ENCODE results near the gene TMEM164.

The TMEM164 gene

GRCh38 chrX:110089656-110090403, 86.9 kb downstream of the TMEM164 start:
- Histone ChIP-seq H3K36me3 (ENCODE audit: insufficient read depth) (no peaks in the 10 kb centered on the region), H3K27me3 (ENCODE audit: insufficient read depth, low read depth) (no peaks in the 10 kb centered on the region), H3K79me2 (ENCODE audit: insufficient read depth, low read depth) (no peaks in the 10 kb centered on the region), H3K4me2 (no peak overlapping the region), H3K9ac (no peak overlapping the region), H4K20me1 (ENCODE audit: insufficient read depth) (no peaks in the 10 kb centered on the region), H3K27ac (no peak overlapping the region), H2AFZ (ENCODE audit: low read depth) (no peak overlapping the region), H3K4me1 (ENCODE audit: low read depth, poor library complexity, severe bottlenecking) (no peaks in the 10 kb centered on the region), H3K4me3 (IDR thresholded peaks at IDR 0.05; ENCODE audit: insufficient read depth, low read depth, low read length) (no peak overlapping the region)
- TF ChIP-seq CTCF (conservative IDR thresholded peaks at IDR 0.05; ENCODE audit: low read depth, low read length): no peak

- Histone ChIP-seq H3K27me3 (ENCODE audit: insufficient read depth, low read depth) (no peaks in the 10 kb centered on the region), H3K36me3 (ENCODE audit: insufficient read depth) (no peaks in the 10 kb centered on the region), H3K4me3 (IDR thresholded peaks at IDR 0.05; ENCODE audit: insufficient read depth, low read depth, low read length) (no peak overlapping the region), H3K9ac (no peak overlapping the region), H3K27ac (no peak overlapping the region), H3K4me1 (ENCODE audit: low read depth, poor library complexity, severe bottlenecking) (no peaks in the 10 kb centered on the region), H3K4me2 (no peak overlapping the region), H4K20me1 (ENCODE audit: insufficient read depth) (no peaks in the 10 kb centered on the region), H3K79me2 (ENCODE audit: insufficient read depth, low read depth) (no peaks in the 10 kb centered on the region), H2AFZ (ENCODE audit: low read depth) (no peak overlapping the region)
- TF ChIP-seq CTCF (conservative IDR thresholded peaks at IDR 0.05; ENCODE audit: low read depth, low read length): no peak
Measured at GRCh38 chrX:110097920-110098319, 95.0 kb downstream of the TMEM164 start.

GRCh38 chrX:110103344-110103743, 100.4 kb downstream of the TMEM164 start:
- H3K79me2 ChIP-seq (ENCODE audit: insufficient read depth, low read depth): no peaks in the 10 kb centered on the region
- H3K36me3 ChIP-seq (ENCODE audit: insufficient read depth): no peaks in the 10 kb centered on the region
- H3K27me3 ChIP-seq (ENCODE audit: insufficient read depth, low read depth): no peaks in the 10 kb centered on the region

GRCh38 chrX:110104078-110104477, 101.2 kb downstream of the TMEM164 start:
- H3K27ac ChIP-seq: no peak overlapping the region
- H2AFZ ChIP-seq (ENCODE audit: low read depth): no peak overlapping the region
- no peak for TF ChIP-seq CTCF (conservative IDR thresholded peaks at IDR 0.05; ENCODE audit: low read depth, low read length)
- H3K4me3 ChIP-seq (IDR thresholded peaks at IDR 0.05; ENCODE audit: insufficient read depth, low read depth, low read length): no peak overlapping the region
- no peaks in the 10 kb centered on the region for H3K27me3 ChIP-seq (ENCODE audit: insufficient read depth, low read depth)
- H3K79me2 ChIP-seq (ENCODE audit: insufficient read depth, low read depth): no peaks in the 10 kb centered on the region
- H3K9ac ChIP-seq: no peak overlapping the region
- H4K20me1 ChIP-seq (ENCODE audit: insufficient read depth): no peaks in the 10 kb centered on the region
- H3K36me3 ChIP-seq (ENCODE audit: insufficient read depth): no peaks in the 10 kb centered on the region
- H3K4me1 ChIP-seq (ENCODE audit: low read depth, poor library complexity, severe bottlenecking): no peaks in the 10 kb centered on the region
- no peak overlapping the region for H3K4me2 ChIP-seq

More at GRCh38 chrX:110103344-110103743, 100.4 kb downstream of the TMEM164 start:
- no peaks in the 10 kb centered on the region for H3K4me1 ChIP-seq (ENCODE audit: low read depth, poor library complexity, severe bottlenecking)
- no peak overlapping the region for H3K27ac ChIP-seq
- TF ChIP-seq CTCF (conservative IDR thresholded peaks at IDR 0.05; ENCODE audit: low read depth, low read length): no peak
- no peak overlapping the region for H3K9ac ChIP-seq
- H3K4me2 ChIP-seq: no peak overlapping the region
- H3K4me3 ChIP-seq (IDR thresholded peaks at IDR 0.05; ENCODE audit: insufficient read depth, low read depth, low read length): no peak overlapping the region
- H4K20me1 ChIP-seq (ENCODE audit: insufficient read depth): no peaks in the 10 kb centered on the region
- H2AFZ ChIP-seq (ENCODE audit: low read depth): no peak overlapping the region

All from KMS-11 (cell line).